ENCODE results near the gene PHACTR1. TPM values are rescaled to one million over a fixed set of nuclear protein-coding genes. Genes with fewer than 3 reads are reported as not detected.

PHACTR1 gene
- total RNA-seq, 2 experiments from 2014 or later, result 1.3 to 2.3 TPM

- H3K27me3 ChIP-seq (ENCODE audit: control insufficient read depth in 1 of 2, insufficient read depth in 2 of 2, low read length in 2 of 2), result no peaks in the 10 kb centered on the region
- TF ChIP-seq CTCF (IDR thresholded peaks at IDR 0.05), result no peak
- POLR2A ChIA-PET, result no interaction called here
- Mint-ChIP-seq H3K27ac (no peak overlapping the region), H3K4me1 (ENCODE audit: low read depth) (no peaks in the 10 kb centered on the region), H3K27me3 (peaks cover 8% of the 10 kb centered on the region), H3K9me3 (no peaks in the 10 kb centered on the region), H3K36me3 (ENCODE audit: low read depth) (no peaks in the 10 kb centered on the region), H3K4me3 (no peak overlapping the region)
- intact Hi-C loops (cut with DNase I, micrococcal nuclease), result no loop called here
- no peak overlapping the region for H3K4me3 ChIP-seq (ENCODE audit: low read length)
- H3K9me3 ChIP-seq (ENCODE audit: control insufficient read depth in 1 of 2, insufficient read depth in 1 of 2, low read length in 2 of 2), result no peaks in the 10 kb centered on the region
- CTCF ChIA-PET, result no interaction called here
- no peaks in the 10 kb centered on the region for H3K36me3 ChIP-seq (ENCODE audit: insufficient read depth, low read length)
- H3K4me1 ChIP-seq (ENCODE audit: insufficient read depth, low read length), result no peaks in the 10 kb centered on the region
- DNase-seq (no peak), ATAC-seq (ENCODE audit: poor library complexity) (no peak)
- no peak overlapping the region for H3K27ac ChIP-seq (ENCODE audit: low read depth in 1 of 2, low read length in 2 of 2)
Measured at GRCh38 chr6:12851123-12851695, 134.6 kb downstream of the PHACTR1 start.

- Histone ChIP-seq H3K36me3 (ENCODE audit: insufficient read depth, low read length) (no peaks in the 10 kb centered on the region), H3K9me3 (ENCODE audit: control insufficient read depth in 1 of 2, insufficient read depth in 1 of 2, low read length in 2 of 2) (no peaks in the 10 kb centered on the region), H3K27ac (ENCODE audit: low read depth in 1 of 2, low read length in 2 of 2) (no peak overlapping the region), H3K4me3 (ENCODE audit: low read length) (no peak overlapping the region), H3K27me3 (ENCODE audit: control insufficient read depth in 1 of 2, insufficient read depth in 2 of 2, low read length in 2 of 2) (peaks cover 0 to 4% of the 10 kb centered on the region in 2 experiments), H3K4me1 (ENCODE audit: insufficient read depth, low read length) (no peaks in the 10 kb centered on the region)
- ChIA-PET POLR2A (no interaction called here), CTCF (interaction anchor here (0.6 kb wide), 1 partner anchor 525 kb away, joined by 3 read pairs; no protein-coding TSS in a partner anchor)
- H3K27me3 Mint-ChIP-seq, result peaks cover 18% of the 10 kb centered on the region
- H3K4me3 Mint-ChIP-seq, result no peak overlapping the region
- intact Hi-C loops (cut with DNase I, micrococcal nuclease), result no loop called here
- DNase-seq (no peak), ATAC-seq (ENCODE audit: poor library complexity) (no peak)
- no peaks in the 10 kb centered on the region for H3K9me3 Mint-ChIP-seq
- no peak overlapping the region for H3K27ac Mint-ChIP-seq
- H3K36me3 Mint-ChIP-seq (ENCODE audit: low read depth), result no peaks in the 10 kb centered on the region
- TF ChIP-seq CTCF (IDR thresholded peaks at IDR 0.05), result no peak
- no peaks in the 10 kb centered on the region for H3K4me1 Mint-ChIP-seq (ENCODE audit: low read depth)
Measured at GRCh38 chr6:12861603-12862002, 145.0 kb downstream of the PHACTR1 start.

- CTCF ChIA-PET, result no interaction called here
- Histone ChIP-seq H3K9me3 (ENCODE audit: control insufficient read depth in 1 of 2, insufficient read depth in 1 of 2, low read length in 2 of 2) (no peaks in the 10 kb centered on the region), H3K27ac (ENCODE audit: low read depth in 1 of 2, low read length in 2 of 2) (no peak overlapping the region), H3K4me1 (ENCODE audit: insufficient read depth, low read length) (no peaks in the 10 kb centered on the region), H3K36me3 (ENCODE audit: insufficient read depth, low read length) (no peaks in the 10 kb centered on the region), H3K4me3 (ENCODE audit: low read length) (no peak overlapping the region), H3K27me3 (ENCODE audit: control insufficient read depth in 1 of 2, insufficient read depth in 2 of 2, low read length in 2 of 2) (peaks cover 0 to 4% of the 10 kb centered on the region in 2 experiments)
- TF ChIP-seq CTCF (IDR thresholded peaks at IDR 0.05), result no peak
- Mint-ChIP-seq H3K27ac (no peak overlapping the region), H3K9me3 (no peaks in the 10 kb centered on the region), H3K4me1 (ENCODE audit: low read depth) (no peaks in the 10 kb centered on the region), H3K4me3 (no peak overlapping the region), H3K27me3 (peaks cover 24% of the 10 kb centered on the region), H3K36me3 (ENCODE audit: low read depth) (no peaks in the 10 kb centered on the region)
- POLR2A ChIA-PET, result no interaction called here
- ATAC-seq (ENCODE audit: poor library complexity) (no peak), DNase-seq (no peak)
- intact Hi-C loops (cut with DNase I, micrococcal nuclease), result no loop called here
Measured at GRCh38 chr6:12865117-12865516, 148.6 kb downstream of the PHACTR1 start.

Measured in CD4-positive, alpha-beta T cell (primary cell).